RCC 7860 (cell line): Measurements from ENCODE around the gene HADH.
"Not testable (repeated sequence)": the region's sequence is repeated elsewhere in the genome, so short reads cannot be mapped to it uniquely, and the experiment has no call there.

Experiments
- DNase-seq: peaks from one replicate; pipeline ENCODE4 v3.0.0-alpha.2; 2015; ENCODE audit warnings: low spot score
- FAIRE-seq: peaks from 2 replicates; lab custom pipeline; 2012; peaks lifted over from hg19 to GRCh38; lab: Jason Lieb, UNC

HADH gene

GRCh38 chr4:107989537-107990386, at the start of gene HADH:
Gene HADH, plus strand, starts transcription at chr4:107989889. Its CDS starts 44 bp downstream, at chr4:107989933.
- FAIRE-seq (no peak), DNase-seq (peak; percentile 72)

GRCh38 chr4:107945809-107946208, 43.9 kb upstream of the HADH start:
- DNase-seq (no peak), FAIRE-seq (no peak)

GRCh38 chr4:107950746-107951540, 38.7 kb upstream of the HADH start:
- FAIRE-seq: no peak
- no peak for DNase-seq

GRCh38 chr4:107951551-107951950, 38.1 kb upstream of the HADH start:
- DNase-seq (peak; percentile 6), FAIRE-seq (no peak)

GRCh38 chr4:107956011-107956410, 33.7 kb upstream of the HADH start:
- DNase-seq: no peak
- FAIRE-seq: no peak

GRCh38 chr4:107966903-107967302, 22.8 kb upstream of the HADH start:
- DNase-seq (no peak), FAIRE-seq (no peak)

- FAIRE-seq, DNase-seq: not testable (repeated sequence)
Observed at GRCh38 chr4:107967519-107967918, 22.2 kb upstream of the HADH start.

GRCh38 chr4:107967921-107968320, 21.8 kb upstream of the HADH start:
- FAIRE-seq: not testable (repeated sequence)

GRCh38 chr4:107970063-107970798, 19.5 kb upstream of the HADH start:
- DNase-seq (no peak), FAIRE-seq (no peak)

More at GRCh38 chr4:107967921-107968320, 21.8 kb upstream of the HADH start:
- not testable (repeated sequence) for DNase-seq

- FAIRE-seq: no peak
- no peak for DNase-seq
Observed at GRCh38 chr4:107972605-107973004, 17.1 kb upstream of the HADH start.

GRCh38 chr4:107974523-107974922, 15.2 kb upstream of the HADH start:
- DNase-seq (no peak), FAIRE-seq (no peak)

- DNase-seq (no peak), FAIRE-seq (no peak)
Observed at GRCh38 chr4:107977482-107977881, 12.2 kb upstream of the HADH start.

- no peak for DNase-seq
- no peak for FAIRE-seq
Observed at GRCh38 chr4:107977966-107978705, 11.6 kb upstream of the HADH start.

- DNase-seq (no peak), FAIRE-seq (no peak)
Observed at GRCh38 chr4:107978716-107979451, 10.8 kb upstream of the HADH start.

GRCh38 chr4:107987916-107988762, 1.6 kb upstream of the HADH start:
- FAIRE-seq (no peak), DNase-seq (no peak)

GRCh38 chr4:107988763-107989035, 990 bp upstream of the HADH start:
- DNase-seq: no peak
- no peak for FAIRE-seq

GRCh38 chr4:107989162-107989536, 540 bp upstream of the HADH start:
- DNase-seq (no peak), FAIRE-seq (no peak)

GRCh38 chr4:107991945-107992630, 2.4 kb downstream of the HADH start:
- DNase-seq (no peak), FAIRE-seq (no peak)

- DNase-seq: no peak
- FAIRE-seq: no peak
Observed at GRCh38 chr4:107993969-107994368, 4.3 kb downstream of the HADH start.
